HFF-Myc (cell line): ENCODE data around the gene CIDEA.

Experiments used
- DNase-seq: peaks from one replicate; pipeline ENCODE4 v3.0.0-alpha.2; 2011; ENCODE audit warnings: low read depth; ENCODE audit errors: extremely low read depth
- H3K4me3 ChIP-seq: replicated peaks from 2 replicates; pipeline ENCODE4 v1.5.1; 2011; ENCODE audit warnings: low read depth, mild to moderate bottlenecking, control low read depth, low read length
- CTCF ChIP-seq: IDR thresholded peaks from 2 replicates; pipeline ENCODE4 v1.5.1; 2012; ENCODE audit warnings: mild to moderate bottlenecking, low read depth, low read length, control low read depth; ENCODE audit errors: missing control alignments

CIDEA gene

GRCh38 chr18:12313530-12314245 lies 59.5 kb downstream of the CIDEA start:
- no peak for TF ChIP-seq CTCF
- DNase-seq = no peak
- no peak overlapping the region for H3K4me3 ChIP-seq

- H3K4me3 ChIP-seq = no peak overlapping the region
- DNase-seq = no peak
- TF ChIP-seq CTCF = no peak
Measured at GRCh38 chr18:12314591-12315305, 60.6 kb downstream of the CIDEA start.

GRCh38 chr18:12315490-12315889 lies 61.3 kb downstream of the CIDEA start:
- DNase-seq = no peak
- H3K4me3 ChIP-seq = no peak overlapping the region
- TF ChIP-seq CTCF = no peak

GRCh38 chr18:12315911-12316310 lies 61.8 kb downstream of the CIDEA start:
- H3K4me3 ChIP-seq = no peak overlapping the region
- no peak for TF ChIP-seq CTCF
- DNase-seq = no peak

GRCh38 chr18:12317664-12318333 lies 63.6 kb downstream of the CIDEA start:
- DNase-seq = no peak
- no peak overlapping the region for H3K4me3 ChIP-seq
- no peak for TF ChIP-seq CTCF

GRCh38 chr18:12318334-12318697 lies 64.2 kb downstream of the CIDEA start:
- TF ChIP-seq CTCF = no peak
- DNase-seq = no peak
- H3K4me3 ChIP-seq = no peak overlapping the region
